CD1c-positive myeloid dendritic cell (primary cell): ENCODE measurements around the gene LIME1.

Experiments
- DNase-seq: peaks from one replicate; pipeline ENCODE4 v3.0.0-alpha.2; 2016; ENCODE audit errors: extremely low spot score

Gene LIME1

GRCh38 chr20:63737945-63738686 is 1.7 kb downstream of the LIME1 start:
- DNase-seq: peak; percentile 31

DNA sequence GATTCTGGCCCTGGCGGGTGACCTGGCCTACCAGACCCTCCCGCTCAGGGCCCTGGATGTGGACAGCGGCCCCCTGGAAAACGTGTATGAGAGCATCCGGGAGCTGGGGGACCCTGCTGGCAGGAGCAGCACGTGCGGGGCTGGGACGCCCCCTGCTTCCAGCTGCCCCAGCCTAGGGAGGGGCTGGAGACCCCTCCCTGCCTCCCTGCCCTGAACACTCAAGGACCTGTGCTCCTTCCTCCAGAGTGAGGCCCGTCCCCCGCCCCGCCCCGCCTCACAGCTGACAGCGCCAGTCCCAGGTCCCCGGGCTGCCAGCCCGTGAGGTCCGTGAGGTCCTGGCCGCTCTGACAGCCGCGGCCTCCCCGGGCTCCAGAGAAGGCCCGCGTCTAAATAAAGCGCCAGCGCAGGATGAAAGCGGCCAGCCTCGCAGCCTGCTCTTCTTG is 2.2 kb downstream of the LIME1 start:
- peak; percentile 36 for DNase-seq

DNA sequence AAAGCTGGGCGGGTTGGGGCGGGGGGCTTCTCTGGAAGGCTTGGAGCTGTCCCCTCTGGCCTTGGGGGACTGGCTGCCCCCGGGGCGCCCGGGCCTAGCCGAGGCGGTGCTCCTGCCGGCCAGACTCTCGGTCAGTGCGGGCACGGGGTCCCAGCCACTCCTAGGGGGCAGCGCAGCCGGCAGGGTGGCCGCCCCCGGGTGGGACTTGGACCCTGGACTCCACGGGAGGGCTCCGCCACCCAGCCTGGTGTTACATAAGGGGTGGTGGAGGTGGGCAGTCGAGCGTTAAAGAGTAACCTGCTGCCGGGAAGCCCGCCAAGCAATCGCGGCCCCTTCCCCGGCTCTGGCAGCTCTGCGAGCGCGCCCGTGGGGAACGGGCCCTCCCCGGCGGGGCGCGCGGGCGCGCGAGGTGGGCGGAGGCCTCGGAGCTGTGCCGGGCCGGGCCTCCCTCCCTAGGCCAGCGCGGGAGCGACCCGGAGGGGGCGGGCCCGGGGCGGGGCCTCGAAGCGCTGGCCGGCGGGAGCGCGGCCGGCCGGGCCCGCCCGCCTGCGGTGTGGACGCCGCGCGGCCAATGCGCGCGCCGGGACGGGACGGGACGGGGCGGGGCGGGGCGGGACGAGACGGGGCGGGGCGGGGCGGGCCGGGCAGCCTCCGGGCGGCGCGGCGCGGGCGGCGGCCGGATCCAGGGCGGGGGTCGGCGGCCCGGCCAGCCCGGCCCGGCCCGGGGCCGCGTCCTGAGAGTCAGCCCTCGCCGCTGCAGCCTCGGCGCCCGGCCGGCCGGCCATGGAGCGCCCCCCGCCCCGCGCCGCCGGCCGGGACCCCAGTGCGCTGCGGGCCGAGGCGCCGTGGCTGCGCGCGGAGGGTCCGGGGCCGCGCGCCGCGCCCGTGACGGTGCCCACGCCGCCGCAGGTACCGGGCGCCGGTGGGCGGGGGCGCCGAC is 2.9 kb downstream of the LIME1 start, which contains the start of gene SLC2A4RG:
SLC2A4RG (plus strand) TSS at position 647 of the 940 bp plus-strand sequence; CDS start at position 784, 137 bp downstream.
- peak; percentile 90 for DNase-seq

DNA sequence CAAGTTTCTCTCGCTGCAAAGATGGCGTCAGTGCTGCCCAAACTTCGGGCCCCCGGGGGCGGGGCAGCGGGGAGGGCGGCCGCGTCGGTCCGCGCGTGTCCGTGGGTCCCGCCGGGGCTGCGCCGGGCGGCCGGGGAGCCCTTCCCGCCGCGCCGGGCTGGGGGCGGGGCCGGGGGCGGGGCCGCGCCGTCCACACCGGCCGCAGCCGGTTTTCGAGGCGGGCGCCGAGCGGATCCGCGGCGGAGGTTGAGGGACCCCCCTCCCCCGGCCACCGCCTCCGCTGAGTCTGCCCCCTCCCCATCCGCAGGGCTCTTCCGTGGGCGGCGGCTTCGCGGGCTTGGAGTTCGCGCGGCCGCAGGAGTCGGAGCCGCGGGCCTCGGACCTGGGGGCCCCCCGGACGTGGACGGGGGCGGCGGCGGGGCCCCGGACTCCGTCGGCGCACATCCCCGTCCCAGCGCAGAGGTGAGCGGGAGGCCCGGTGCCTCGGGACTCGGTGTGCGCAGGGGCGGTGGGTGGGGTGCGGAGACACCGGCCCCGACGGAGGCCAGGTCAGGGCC is 3.7 kb downstream of the LIME1 start:
- DNase-seq: peak; percentile 51

DNA sequence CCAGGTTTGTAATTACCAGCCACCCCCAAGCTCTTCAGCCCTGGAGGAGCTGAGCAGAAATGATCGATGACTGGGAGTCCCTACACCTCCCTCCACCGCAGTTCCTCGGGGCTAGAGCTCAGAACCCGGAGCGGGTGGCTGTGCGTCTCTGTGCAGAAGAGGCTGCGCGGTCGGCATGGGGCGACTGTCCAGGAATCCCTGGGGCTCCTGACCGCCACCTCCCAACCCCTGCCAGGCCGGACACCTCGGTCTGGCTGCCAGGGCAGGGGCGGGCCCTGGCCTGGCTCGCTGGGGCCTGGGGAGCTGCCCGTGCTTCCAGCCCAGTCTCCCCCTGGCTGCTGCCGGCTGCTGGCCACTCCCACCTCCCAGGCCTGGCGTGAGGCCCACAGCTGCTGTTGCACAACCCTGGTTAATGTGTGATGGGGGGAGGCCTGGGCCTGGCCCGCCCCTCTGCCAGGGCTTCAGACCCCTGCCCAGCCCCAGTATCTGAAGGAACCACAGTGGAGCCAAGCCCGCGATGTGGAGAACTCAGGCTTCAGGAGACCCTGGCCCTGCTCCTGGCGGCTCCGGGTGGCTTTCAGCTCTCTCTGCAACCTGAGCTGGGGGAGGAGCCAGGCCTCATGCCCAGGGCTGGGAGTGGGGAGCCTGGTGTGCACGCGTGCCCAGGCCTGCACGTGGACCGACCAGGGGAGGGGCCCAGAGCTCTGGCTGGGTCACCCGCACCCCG is 4.3 kb downstream of the LIME1 start:
- peak; percentile 65 for DNase-seq

GRCh38 chr20:63741354-63741675 is 4.9 kb downstream of the LIME1 start:
- no peak for DNase-seq

DNA sequence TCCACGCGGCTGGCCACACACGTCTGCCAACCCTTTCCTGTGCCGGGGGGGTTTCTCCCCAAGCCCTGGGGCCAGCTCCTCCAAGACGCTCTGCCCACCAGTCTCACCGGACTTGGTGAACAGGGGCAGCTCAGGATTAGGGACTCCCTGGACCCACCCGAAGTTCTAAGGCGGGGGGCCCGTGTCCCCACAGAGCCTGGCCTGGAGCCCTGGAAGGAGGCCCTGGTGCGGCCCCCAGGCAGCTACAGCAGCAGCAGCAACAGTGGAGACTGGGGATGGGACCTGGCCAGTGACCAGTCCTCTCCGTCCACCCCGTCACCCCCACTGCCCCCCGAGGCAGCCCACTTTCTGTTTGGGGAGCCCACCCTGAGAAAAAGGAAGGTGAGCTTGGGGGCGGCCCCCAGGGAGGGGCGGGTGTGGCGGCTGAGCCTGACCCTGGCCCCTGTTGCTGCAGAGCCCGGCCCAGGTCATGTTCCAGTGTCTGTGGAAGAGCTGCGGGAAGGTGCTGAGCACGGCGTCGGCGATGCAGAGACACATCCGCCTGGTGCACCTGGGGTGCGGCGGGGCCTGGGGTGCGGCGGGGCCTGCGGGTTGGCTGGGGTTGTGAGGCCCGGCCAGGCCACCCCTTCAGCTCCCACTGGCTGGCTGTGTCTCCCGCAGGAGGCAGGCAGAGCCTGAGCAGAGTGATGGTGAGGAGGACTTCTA is 5.4 kb downstream of the LIME1 start:
- no peak for DNase-seq

DNA sequence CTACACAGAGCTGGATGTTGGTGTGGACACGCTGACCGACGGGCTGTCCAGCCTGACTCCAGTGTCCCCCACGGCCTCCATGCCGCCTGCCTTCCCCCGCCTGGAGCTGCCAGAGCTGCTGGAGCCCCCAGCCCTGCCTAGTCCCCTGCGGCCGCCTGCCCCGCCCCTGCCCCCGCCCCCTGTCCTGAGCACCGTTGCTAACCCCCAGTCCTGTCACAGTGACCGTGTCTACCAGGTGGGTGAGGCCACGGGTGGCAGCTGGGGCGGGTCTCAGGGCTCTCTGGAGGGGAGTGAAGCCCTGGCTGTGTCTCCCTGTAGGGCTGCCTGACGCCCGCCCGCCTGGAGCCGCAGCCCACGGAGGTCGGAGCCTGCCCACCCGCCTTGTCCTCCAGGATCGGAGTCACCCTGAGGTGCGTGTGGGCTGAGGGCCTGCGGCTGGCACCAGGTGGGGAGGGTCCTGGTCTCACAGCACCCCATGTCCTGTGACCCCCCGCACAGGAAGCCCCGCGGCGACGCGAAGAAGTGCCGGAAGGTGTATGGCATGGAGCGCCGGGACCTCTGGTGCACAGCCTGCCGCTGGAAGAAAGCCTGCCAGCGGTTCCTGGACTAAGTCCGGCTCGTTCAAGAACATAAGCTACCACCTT is 6.0 kb downstream of the LIME1 start:
- no peak for DNase-seq

DNA sequence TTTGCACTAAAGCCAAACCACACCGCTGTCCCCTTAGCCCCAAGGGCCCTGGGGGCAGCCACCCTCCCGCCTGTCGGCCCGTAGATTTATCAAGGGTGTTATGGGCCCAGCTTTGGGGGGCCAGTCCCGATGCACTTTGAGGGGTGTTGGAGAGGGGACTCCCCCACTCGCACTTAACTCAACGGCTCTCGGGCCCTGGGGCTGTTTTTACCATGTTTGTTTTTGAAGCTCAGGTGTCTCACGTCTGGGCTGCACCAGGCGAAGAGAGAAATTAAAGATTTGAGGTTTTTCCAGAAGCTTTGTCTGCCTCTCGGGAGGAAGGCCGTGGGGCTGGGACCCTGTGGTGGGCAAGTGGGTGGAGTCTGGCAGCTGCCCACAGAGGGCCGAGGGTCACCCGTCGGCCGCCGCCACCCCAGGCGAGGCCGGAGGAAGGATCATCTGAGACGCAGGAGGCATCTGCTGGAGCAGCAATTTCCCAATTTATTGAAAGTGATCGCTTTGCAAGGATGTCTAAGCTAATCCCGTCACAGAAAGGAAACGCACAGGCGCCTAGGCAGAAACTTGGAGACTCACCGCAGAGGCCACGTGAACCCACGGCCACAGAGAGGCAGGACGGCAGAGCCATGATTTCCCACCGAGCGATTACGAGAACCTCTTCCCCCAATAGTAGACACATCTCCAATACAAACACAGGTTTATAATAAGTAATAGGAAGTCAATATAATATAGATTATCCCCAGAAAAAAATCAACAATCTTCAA is 6.9 kb downstream of the LIME1 start:
- no peak for DNase-seq

DNA sequence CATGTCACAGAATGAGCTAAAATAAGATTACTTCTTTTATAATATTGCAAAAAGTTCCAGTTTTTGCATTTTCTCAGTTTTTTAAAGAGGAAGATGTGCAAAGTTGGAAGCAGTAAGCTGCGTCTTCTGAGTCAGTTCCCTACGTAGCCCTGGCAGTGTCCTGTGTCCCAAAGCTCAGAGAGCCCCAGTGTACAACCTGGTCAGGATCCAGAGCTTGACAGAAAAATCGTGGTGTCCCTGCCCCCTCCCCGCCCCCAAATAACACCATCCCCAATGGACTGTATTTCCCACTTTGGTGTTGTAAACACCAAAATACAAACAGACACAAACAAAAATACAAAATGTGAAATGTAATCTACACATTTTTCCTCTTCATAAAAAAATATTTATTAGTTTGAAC is 7.7 kb downstream of the LIME1 start:
- no peak for DNase-seq

DNA sequence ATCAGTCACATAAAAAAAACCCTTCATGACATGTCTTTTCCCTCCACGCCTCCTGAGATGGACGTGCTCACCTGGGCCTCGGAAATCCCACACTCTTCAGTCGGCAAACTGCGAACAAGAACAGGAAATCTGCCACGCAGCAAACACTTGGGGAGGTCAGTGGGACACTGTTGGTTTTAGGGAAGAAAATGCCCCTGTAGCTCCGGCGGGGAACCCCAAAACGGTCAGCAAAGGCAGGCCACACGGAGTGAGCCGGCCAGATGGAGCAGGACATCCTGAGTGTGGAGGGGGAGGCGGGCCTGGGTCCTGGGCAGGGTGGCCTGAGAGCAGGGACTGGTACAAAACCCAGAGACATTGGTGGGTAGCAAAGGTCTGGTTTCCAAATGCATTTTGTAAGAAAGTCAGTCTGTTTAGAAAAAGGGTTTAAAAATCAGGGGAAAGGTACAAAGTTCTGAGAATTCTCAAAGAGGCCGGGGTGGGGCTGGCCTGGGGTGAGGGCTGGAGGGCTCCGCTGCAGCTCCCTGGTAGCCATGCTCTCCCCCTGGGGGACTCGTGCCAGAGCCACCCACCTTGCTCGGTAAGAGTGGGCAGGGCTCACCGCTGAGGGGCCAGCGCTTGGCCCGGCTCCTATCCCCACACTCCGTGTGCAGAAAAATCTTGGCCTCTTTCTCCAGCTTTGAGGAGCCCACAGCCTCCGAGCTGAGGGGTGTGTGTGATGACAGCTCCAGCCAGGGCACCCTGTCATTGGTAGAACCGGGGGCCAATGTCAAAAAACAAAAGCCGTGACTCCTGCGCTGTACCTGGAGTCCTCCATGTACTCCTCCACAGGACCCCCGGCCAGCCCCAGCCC is 8.3 kb downstream of the LIME1 start:
- DNase-seq: no peak

DNA sequence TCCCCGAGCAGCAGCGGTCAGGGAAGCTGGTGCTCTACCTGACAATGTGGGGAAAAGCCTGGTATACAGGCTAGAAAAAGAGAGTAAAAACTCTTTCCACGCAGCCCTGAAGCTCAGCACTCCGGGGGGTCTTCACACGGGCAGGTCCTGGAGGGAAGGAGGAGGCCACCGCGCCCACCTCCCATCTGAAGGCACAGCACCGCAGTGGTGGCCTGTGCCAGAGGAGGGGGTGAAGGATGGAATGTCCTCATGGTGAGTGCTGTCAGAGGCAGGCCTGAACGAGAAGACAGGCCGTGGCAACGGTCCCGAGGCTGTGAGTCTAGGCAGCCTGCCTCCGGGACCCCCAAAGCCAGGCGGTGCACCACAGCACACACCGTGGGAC is 9.0 kb downstream of the LIME1 start:
- no peak for DNase-seq

GRCh38 chr20:63745961-63746731 is 9.7 kb downstream of the LIME1 start:
- no peak for DNase-seq

- no peak for DNase-seq
These were observed 10.4 kb downstream of the LIME1 start for GRCh38 chr20:63746751-63747315.

GRCh38 chr20:63747622-63748069 is 11.2 kb downstream of the LIME1 start:
- no peak for DNase-seq

- DNase-seq: no peak
These were observed 11.8 kb downstream of the LIME1 start for GRCh38 chr20:63748070-63748933.

DNA sequence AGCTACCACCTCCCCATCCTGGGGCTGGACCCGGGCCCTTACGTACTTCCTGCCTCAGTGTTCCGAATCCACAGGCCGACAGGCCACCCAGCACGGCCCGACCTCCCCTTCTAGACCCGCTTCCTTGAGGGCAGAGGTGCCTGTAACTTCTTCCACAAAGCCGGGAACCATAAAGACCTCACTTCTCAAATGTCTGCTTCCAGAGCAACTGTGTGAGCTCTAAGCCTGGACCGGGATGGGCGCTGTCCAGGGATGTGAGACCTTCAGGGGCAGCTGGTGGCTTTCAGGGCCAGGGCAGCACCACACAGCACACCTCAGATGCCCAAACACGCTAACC is 12.4 kb downstream of the LIME1 start:
- DNase-seq: no peak
